SK-N-SH (cell line): ENCODE measurements around the gene MAP3K5. TPM values are rescaled to one million over a fixed set of nuclear protein-coding genes. Genes with fewer than 3 reads are reported as not detected.

Source experiments
- CTCF ChIA-PET: fragments of 300-600, 350-600 bp; formaldehyde crosslinking; extraction: SDS; loops from one replicate; lab custom pipeline; 2021; lab: Yijun Ruan, JAX
- POLR2A ChIA-PET: fragments of 350-600 bp; sonication (Branson Sonifier 250); formaldehyde crosslinking; extraction: SDS; loops from one replicate; lab custom pipeline; 2020; ENCODE audit warnings: antibody characterized with exemption, inconsistent platforms; lab: Yijun Ruan, JAX
- DNase-seq: peaks from one replicate; pipeline ENCODE4 v3.0.0; 2012
- H2AFZ ChIP-seq: fragments of 200-600 bp; sonication (generic); 2 replicates; pipeline ENCODE4 v1.8.1; 2016; ENCODE audit warnings: antibody characterized with exemption, mild to moderate bottlenecking, low read depth
- H3F3A ChIP-seq: fragments of 200-600 bp; sonication (generic); replicated peaks from 2 replicates; pipeline ENCODE3; 2016; ENCODE audit warnings: antibody characterized with exemption, mild to moderate bottlenecking; ENCODE audit not compliant: insufficient read depth
- H3K27ac ChIP-seq, 2 experiments: fragments of 200-500 bp in 1 of 2; fragments of 200-600 bp in 1 of 2; sonication (Bioruptor generic) in 1 of 2; sonication (generic), shearing (Covaris generic) in 1 of 2; 2 replicates each; pipeline versions ENCODE4 v1.5.1 to v1.6.1; 2014 to 2016; ENCODE audit warnings: low read depth in 2 of 2, inconsistent platforms in 1 of 2, low read length in 1 of 2, mild to moderate bottlenecking in 1 of 2, mixed read lengths in 1 of 2
- H3K27me3 ChIP-seq: fragments of 200-600 bp; sonication (generic), shearing (Covaris generic); 2 replicates; pipeline ENCODE4 v1.6.1; 2016; ENCODE audit warnings: mixed run types; ENCODE audit not compliant: insufficient read depth
- H3K36me3 ChIP-seq, 2 experiments: fragments of 200-500 bp in 1 of 2; fragments of 200-600 bp in 1 of 2; sonication (Bioruptor generic) in 1 of 2; sonication (generic) in 1 of 2; replicated peaks in 1 of 2; 2 replicates each; pipeline versions ENCODE3 to v1.5.1; 2014 to 2016; ENCODE audit warnings: low read length in 1 of 2, mild to moderate bottlenecking in 1 of 2; ENCODE audit not compliant: insufficient read depth in 2 of 2, control insufficient read depth in 1 of 2
- H3K4me1 ChIP-seq, 2 experiments: fragments of 200-500 bp in 1 of 2; fragments of 200-600 bp in 1 of 2; sonication (Bioruptor generic) in 1 of 2; sonication (generic), shearing (Covaris generic) in 1 of 2; 2 replicates each; pipeline versions ENCODE4 v1.5.1 to v1.6.1; 2014 to 2016; ENCODE audit warnings: low read depth in 1 of 2, low read length in 1 of 2, mixed run types in 1 of 2; ENCODE audit not compliant: insufficient read depth in 2 of 2, control insufficient read depth in 1 of 2
- H3K4me2 ChIP-seq: fragments of 200-600 bp; sonication (generic), shearing (Covaris generic); 2 replicates; pipeline ENCODE4 v1.6.1; 2017; ENCODE audit warnings: mixed run types
- H3K4me3 ChIP-seq, 2 experiments: fragments of 200-500 bp in 1 of 2; fragments of 200-600 bp in 1 of 2; sonication (Bioruptor generic) in 1 of 2; sonication (generic), shearing (Covaris generic) in 1 of 2; 2 replicates each; pipeline versions ENCODE4 v1.5.1 to v1.8.1; 2014 to 2016; ENCODE audit warnings: low read depth in 2 of 2, inconsistent platforms in 1 of 2, low read length in 1 of 2, mild to moderate bottlenecking in 1 of 2, mixed read lengths in 1 of 2, moderate library complexity in 1 of 2
- H3K79me2 ChIP-seq: fragments of 200-600 bp; sonication (generic); 2 replicates; pipeline ENCODE4 v1.8.1; 2017; ENCODE audit warnings: mild to moderate bottlenecking; ENCODE audit not compliant: insufficient read depth
- H3K9ac ChIP-seq: fragments of 200-600 bp; sonication (generic); 2 replicates; pipeline ENCODE4 v1.6.1; 2017; ENCODE audit warnings: mixed run types
- H3K9me2 ChIP-seq: fragments of 200-600 bp; sonication (generic); 2 replicates; pipeline ENCODE4 v1.6.1; 2017; ENCODE audit warnings: mixed run types
- H3K9me3 ChIP-seq: fragments of 200-600 bp; sonication (generic); 2 replicates; pipeline ENCODE4 v1.6.1; 2017; ENCODE audit warnings: mixed run types, mild to moderate bottlenecking, moderate library complexity
- H4K20me1 ChIP-seq: fragments of 200-600 bp; sonication (generic); 2 replicates; pipeline ENCODE4 v1.6.1; 2017; ENCODE audit warnings: mild to moderate bottlenecking, mixed run types; ENCODE audit not compliant: insufficient read depth
- CHD2 ChIP-seq: fragments of 150-350 bp; IDR thresholded peaks from 2 replicates; pipeline ENCODE4 v1.6.1; 2018; ENCODE audit warnings: low read length; ENCODE audit not compliant: partially characterized antibody
- GABPA ChIP-seq: IDR thresholded peaks from 2 replicates; pipeline ENCODE4 v1.4.0; 2012; ENCODE audit warnings: low read depth, mild to moderate bottlenecking
- GATA2 ChIP-seq: sonication (generic); formaldehyde crosslinking; IDR thresholded peaks from 2 replicates; pipeline ENCODE4 v1.5.0; 2020; ENCODE audit warnings: mild to moderate bottlenecking, missing genetic modification reagents
- IRF3 ChIP-seq: fragments of 150-350 bp; IDR thresholded peaks from 2 replicates; pipeline ENCODE4 v1.6.1; 2016; ENCODE audit warnings: mild to moderate bottlenecking, low read depth, low read length
- JUND ChIP-seq: IDR thresholded peaks from 2 replicates; pipeline ENCODE4 v1.4.0; 2012
- MXI1 ChIP-seq: IDR thresholded peaks from 2 replicates; pipeline ENCODE4 v1.6.1; 2012; ENCODE audit warnings: mild to moderate bottlenecking, low read depth, low read length, improper control_type of control experiment
- NFIC ChIP-seq: IDR thresholded peaks from 2 replicates; pipeline ENCODE4 v1.4.0; 2012; ENCODE audit warnings: borderline replicate concordance
- NRF1 ChIP-seq: IDR thresholded peaks from 2 replicates; pipeline ENCODE4 v1.6.1; 2012; ENCODE audit warnings: low read depth, mild to moderate bottlenecking, low read length
- PBX3 ChIP-seq: IDR thresholded peaks from 2 replicates; pipeline ENCODE4; 2012
- POLR2AphosphoS5 ChIP-seq: IDR thresholded peaks from 2 replicates; pipeline ENCODE4 v1.6.1; 2012; ENCODE audit warnings: low read depth, low read length
- RCOR1 ChIP-seq: fragments of 150-350 bp; IDR thresholded peaks from 2 replicates; pipeline ENCODE4 v1.6.1; 2017; ENCODE audit warnings: antibody characterized with exemption, low read length
- REST ChIP-seq: IDR thresholded peaks from 2 replicates; pipeline ENCODE4 v1.6.1; 2012; ENCODE audit warnings: mild to moderate bottlenecking, low read depth, low read length, moderate library complexity
- RFX5 ChIP-seq: IDR thresholded peaks from 2 replicates; pipeline ENCODE4 v1.6.1; 2012; ENCODE audit warnings: mild to moderate bottlenecking, improper control_type of control experiment, low read length
- RXRA ChIP-seq: IDR thresholded peaks from 2 replicates; pipeline ENCODE4 v1.4.0; 2012; ENCODE audit warnings: low read depth, mild to moderate bottlenecking, borderline replicate concordance
- SIN3A ChIP-seq: IDR thresholded peaks from 2 replicates; pipeline ENCODE4 v1.6.1; 2012; ENCODE audit warnings: low read depth, mild to moderate bottlenecking, low read length, moderate library complexity, borderline replicate concordance
- SMC3 ChIP-seq: IDR thresholded peaks from 2 replicates; pipeline ENCODE4 v1.6.1; 2012; ENCODE audit warnings: low read depth, low read length, improper control_type of control experiment
- TAF1 ChIP-seq: IDR thresholded peaks from 2 replicates; pipeline ENCODE4 v1.6.1; 2012; ENCODE audit warnings: low read depth, mild to moderate bottlenecking, low read length, moderate library complexity, borderline replicate concordance
- TCF12 ChIP-seq: IDR thresholded peaks from 2 replicates; pipeline ENCODE4 v1.4.0; 2012
- USF1 ChIP-seq: IDR thresholded peaks from 2 replicates; pipeline ENCODE4 v1.4.0; 2012; ENCODE audit warnings: low read depth, borderline replicate concordance
- YY1 ChIP-seq: IDR thresholded peaks from 2 replicates; pipeline ENCODE4 v1.4.0; 2012; ENCODE audit warnings: low read depth, mild to moderate bottlenecking
- WGBS: methylation state at CpG from one replicate; pipeline ENCODE4 v1.1.6; 2017; ENCODE audit warnings: low lambda C conversion rate; 5-methylcytosine and 5-hydroxymethylcytosine counted together
- polyA plus RNA-seq, 3 experiments: library from polyadenylated mRNA; depleted of rRNA; stranded (reverse); fragments of >200 nt; gene quantifications; 2 replicates each; pipeline ENCODE4 v1.2.3, GENCODE V29; 2012
- TF ChIP-seq, protein P1 (sequence below): IDR thresholded peaks from 2 replicates; pipeline ENCODE4 v1.4.0; 2012; ENCODE audit warnings: low read depth

Gene MAP3K5
- polyA plus RNA-seq, 1 of the 3 experiments (the other 2 are of a cell fraction), result 1.4 TPM

DNA sequence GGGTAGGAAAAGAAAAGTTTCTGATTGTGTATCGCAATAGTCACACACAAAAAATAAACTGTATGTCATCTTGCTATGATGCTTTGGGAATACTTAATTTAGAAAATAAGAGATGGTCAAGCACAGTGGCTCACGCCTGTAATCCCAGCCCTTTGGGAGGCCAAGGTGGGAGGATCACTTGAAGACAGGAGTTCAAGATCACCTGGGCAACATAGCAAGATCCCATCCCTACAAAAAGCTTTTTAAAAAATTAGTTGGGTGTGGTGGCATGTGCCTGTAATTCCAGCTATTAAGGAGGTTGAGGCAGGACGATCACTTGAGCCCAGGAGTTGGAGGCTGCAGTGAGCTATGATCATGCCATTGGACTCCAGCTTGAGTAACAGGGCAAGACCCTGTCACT is 269.6 kb downstream of the MAP3K5 start:
- Histone ChIP-seq H4K20me1 (no peaks in the 10 kb centered on the region), H2AFZ (no peak overlapping the region), H3K4me1 (peaks cover 0 to 39% of the 10 kb centered on the region in 2 experiments; a peak in 2 of 4 replicates), H3K79me2 (no peaks in the 10 kb centered on the region), H3K27me3 (no peaks in the 10 kb centered on the region), H3F3A (no peaks in the 10 kb centered on the region), H3K9me2 (no peaks in the 10 kb centered on the region), H3K36me3 (no peaks in the 10 kb centered on the region), H3K9ac (no peak overlapping the region), H3K27ac (no peak overlapping the region), H3K9me3 (no peaks in the 10 kb centered on the region), H3K4me2 (no peak overlapping the region), H3K4me3 (no peak overlapping the region)
- TF ChIP-seq USF1, result no peak
- no peak for TF ChIP-seq MXI1
- no peak for TF ChIP-seq PBX3
- no peak for TF ChIP-seq GABPA
- no peak for TF ChIP-seq IRF3
- TF ChIP-seq NFIC, result no peak
- no peak for TF ChIP-seq SIN3A
- no peak for TF ChIP-seq GATA2 (CRISPR knock-in tag)
- TF ChIP-seq, protein P1, sequence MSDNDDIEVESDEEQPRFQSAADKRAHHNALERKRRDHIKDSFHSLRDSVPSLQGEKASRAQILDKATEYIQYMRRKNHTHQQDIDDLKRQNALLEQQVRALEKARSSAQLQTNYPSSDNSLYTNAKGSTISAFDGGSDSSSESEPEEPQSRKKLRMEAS, result no peak
- TF ChIP-seq TAF1, result no peak
- no peak for TF ChIP-seq RFX5
- ChIA-PET POLR2A (no interaction called here), CTCF (no interaction called here)
- 76% methylated on average over 3 of the region's 3 CpGs for WGBS
- DNase-seq, result no peak

- H3K4me3 ChIP-seq, result no peak overlapping the region
- H3F3A ChIP-seq, result no peaks in the 10 kb centered on the region
- H3K79me2 ChIP-seq, result no peaks in the 10 kb centered on the region
- ChIA-PET POLR2A (no interaction called here), CTCF (no interaction called here)
- no peak overlapping the region for H2AFZ ChIP-seq
- peak overlapping the region in 1 of 2 experiments; percentile 64; a peak in 2 of 4 replicates for H3K27ac ChIP-seq
- 77% methylated on average over 4 of the region's 4 CpGs for WGBS
- H3K9me3 ChIP-seq, result no peaks in the 10 kb centered on the region
- no peaks in the 10 kb centered on the region for H4K20me1 ChIP-seq
- H3K9ac ChIP-seq, result no peak overlapping the region
- no peaks in the 10 kb centered on the region for H3K9me2 ChIP-seq
- H3K4me2 ChIP-seq, result no peak overlapping the region
- no peak for DNase-seq
- peaks cover 0 to 32% of the 10 kb centered on the region in 2 experiments; a peak in 2 of 4 replicates for H3K4me1 ChIP-seq
- no peaks in the 10 kb centered on the region for H3K36me3 ChIP-seq
- H3K27me3 ChIP-seq, result no peaks in the 10 kb centered on the region
- TF ChIP-seq NRF1 (no peak), RXRA (no peak), SMC3 (no peak), REST (no peak), TCF12 (no peak), JUND (no peak), RCOR1 (no peak), YY1 (no peak), POLR2AphosphoS5 (no peak), PBX3 (no peak), RFX5 (no peak), GABPA (no peak), MXI1 (no peak), NFIC (no peak), CHD2 (no peak)
- TF ChIP-seq, protein P1, result no peak
Observed at GRCh38 chr6:136521911-136522310, 270.4 kb downstream of the MAP3K5 start.
